Sigmoid colon (tissue), 4 donors: Measurements from ENCODE around the gene DPRX.

Experiments used
- EP300 ChIP-seq, 4 donors: sonication (generic); formaldehyde crosslinking; IDR thresholded peaks; one replicate each; pipeline ENCODE4 v1.6.1; 2017; ENCODE audit warnings: antibody characterized with exemption in 4 of 4
- POLR2A ChIP-seq, 2 donors: fragments of 450-650 bp; IDR thresholded peaks; one replicate each; pipeline ENCODE4 v1.6.1; 2016; ENCODE audit warnings: antibody characterized with exemption in 2 of 2, mild to moderate bottlenecking in 2 of 2, moderate library complexity in 2 of 2
- TF ChIP-seq, protein P1 (sequence below), 4 experiments: fragments of 450-650 bp in 3 of 4; fragments of 200-600 bp in 1 of 4; IDR thresholded peaks; one replicate each; pipeline ENCODE4 v1.5.1; 2016 to 2019; ENCODE audit warnings: antibody characterized with exemption in 4 of 4, mild to moderate bottlenecking in 3 of 4, moderate library complexity in 2 of 4

DNA sequence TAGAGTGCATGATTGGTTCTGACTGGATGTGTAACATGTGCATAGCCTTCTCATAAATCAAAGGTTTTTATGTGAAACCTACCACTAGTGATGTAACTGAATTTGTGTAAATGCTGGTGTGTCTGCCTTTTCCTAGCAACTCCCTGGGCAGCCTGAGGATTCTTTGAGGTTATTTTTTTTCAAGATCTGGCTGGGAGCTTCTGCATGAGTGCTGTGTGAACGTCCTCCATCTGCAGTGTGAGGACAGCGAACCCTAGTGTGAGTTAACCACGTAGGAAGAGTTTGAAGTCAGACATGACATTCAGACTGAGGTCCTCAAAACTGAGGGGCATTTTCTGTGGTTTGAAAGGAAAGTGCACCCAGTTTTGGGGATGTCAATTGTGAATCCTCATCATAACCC, 39.9 kb downstream of the DPRX start:
- no peak for TF ChIP-seq POLR2A (IDR thresholded peaks at IDR 0.05)
- no peak for TF ChIP-seq EP300 (IDR thresholded peaks at IDR 0.05)
- TF ChIP-seq, protein P1, sequence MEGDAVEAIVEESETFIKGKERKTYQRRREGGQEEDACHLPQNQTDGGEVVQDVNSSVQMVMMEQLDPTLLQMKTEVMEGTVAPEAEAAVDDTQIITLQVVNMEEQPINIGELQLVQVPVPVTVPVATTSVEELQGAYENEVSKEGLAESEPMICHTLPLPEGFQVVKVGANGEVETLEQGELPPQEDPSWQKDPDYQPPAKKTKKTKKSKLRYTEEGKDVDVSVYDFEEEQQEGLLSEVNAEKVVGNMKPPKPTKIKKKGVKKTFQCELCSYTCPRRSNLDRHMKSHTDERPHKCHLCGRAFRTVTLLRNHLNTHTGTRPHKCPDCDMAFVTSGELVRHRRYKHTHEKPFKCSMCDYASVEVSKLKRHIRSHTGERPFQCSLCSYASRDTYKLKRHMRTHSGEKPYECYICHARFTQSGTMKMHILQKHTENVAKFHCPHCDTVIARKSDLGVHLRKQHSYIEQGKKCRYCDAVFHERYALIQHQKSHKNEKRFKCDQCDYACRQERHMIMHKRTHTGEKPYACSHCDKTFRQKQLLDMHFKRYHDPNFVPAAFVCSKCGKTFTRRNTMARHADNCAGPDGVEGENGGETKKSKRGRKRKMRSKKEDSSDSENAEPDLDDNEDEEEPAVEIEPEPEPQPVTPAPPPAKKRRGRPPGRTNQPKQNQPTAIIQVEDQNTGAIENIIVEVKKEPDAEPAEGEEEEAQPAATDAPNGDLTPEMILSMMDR (IDR thresholded peaks at IDR 0.05) = no peak
